SU-DHL-6 (cell line): ENCODE results near the gene DLG1.
A peak's percentile ranks its signal among the peaks of the same experiment; 100 is the strongest.

Source experiments
- H2AFZ ChIP-seq: fragments of 200-600 bp; sonication (generic); 2 replicates; pipeline ENCODE4 v1.6.1; 2014; ENCODE audit warnings: low read depth, mild to moderate bottlenecking, moderate library complexity, mixed read lengths, antibody characterized with exemption, low read length; ENCODE audit not compliant: severe bottlenecking
- H3F3A ChIP-seq: fragments of 200-600 bp; shearing (Covaris generic); 2 replicates; pipeline ENCODE4 v1.6.0; 2016; ENCODE audit warnings: antibody characterized with exemption, mild to moderate bottlenecking; ENCODE audit not compliant: insufficient read depth
- H3K27ac ChIP-seq: fragments of 200-600 bp; sonication (generic); 2 replicates; pipeline ENCODE4 v1.5.1; 2016; ENCODE audit warnings: low read depth, mild to moderate bottlenecking, low read length, moderate library complexity, mixed read lengths
- H3K27me3 ChIP-seq: fragments of 200-600 bp; sonication (generic), shearing (Covaris generic); 2 replicates; pipeline ENCODE4 v1.6.0; 2014; ENCODE audit warnings: mild to moderate bottlenecking, low read length
- H3K36me3 ChIP-seq: fragments of 200-600 bp; sonication (generic); 2 replicates; pipeline ENCODE4 v1.6.1; 2014; ENCODE audit warnings: mild to moderate bottlenecking, low read length, mixed read lengths
- H3K4me2 ChIP-seq: fragments of 300-600, 200-600 bp; shearing (Covaris generic), sonication (generic); 2 replicates; pipeline ENCODE4 v1.6.0; 2014; ENCODE audit warnings: low read length, low read depth, mild to moderate bottlenecking; ENCODE audit not compliant: poor library complexity, severe bottlenecking
- H3K4me3 ChIP-seq: fragments of 200-600 bp; sonication (generic); 2 replicates; pipeline ENCODE4 v1.5.1; 2014; ENCODE audit warnings: antibody characterized with exemption, low read length, mild to moderate bottlenecking, mixed read lengths; ENCODE audit not compliant: insufficient read depth, poor library complexity, severe bottlenecking
- H3K79me2 ChIP-seq: fragments of 200-600 bp; sonication (generic); 2 replicates; pipeline ENCODE4 v1.6.1; 2014; ENCODE audit warnings: mild to moderate bottlenecking, low read length, moderate library complexity; ENCODE audit not compliant: insufficient read depth
- H3K9ac ChIP-seq: fragments of 200-600 bp; sonication (generic); 2 replicates; pipeline ENCODE4 v1.7.0; 2014; ENCODE audit warnings: mild to moderate bottlenecking, low read length
- H3K9me2 ChIP-seq: fragments of 200-600 bp; sonication (generic); replicated peaks from 2 replicates; pipeline ENCODE4 v1.6.1; 2014; ENCODE audit warnings: low read length; ENCODE audit not compliant: insufficient read depth
- H3K9me3 ChIP-seq: fragments of 200-600 bp; sonication (generic); 2 replicates; pipeline ENCODE4 v1.6.1; 2014; ENCODE audit warnings: low read length, mixed read lengths; ENCODE audit not compliant: insufficient read depth
- H4K20me1 ChIP-seq: fragments of 200-600 bp; sonication (generic); 2 replicates; pipeline ENCODE4 v1.6.1; 2014; ENCODE audit warnings: low read depth, mild to moderate bottlenecking, antibody characterized with exemption, low read length, moderate library complexity, mixed read lengths
- EZH2phosphoT487 ChIP-seq: fragments of 200-600 bp; sonication (generic), shearing (Covaris generic); conservative IDR thresholded peaks from 2 replicates; pipeline ENCODE4 v1.6.1; 2018; ENCODE audit warnings: mild to moderate bottlenecking, antibody characterized with exemption, low read length, moderate library complexity, mixed read lengths
- TF ChIP-seq, protein P1 (sequence below): fragments of 200-600 bp; sonication (generic); IDR thresholded peaks from one replicate; pipeline ENCODE4 v1.5.1; 2017; ENCODE audit warnings: antibody characterized with exemption, mild to moderate bottlenecking, low read length, moderate library complexity; ENCODE audit not compliant: insufficient read depth, poor library complexity, severe bottlenecking

DLG1 gene

GRCh38 chr3:197298945-197299854 is 788 bp upstream of the DLG1 start:
- H3K27ac ChIP-seq: no peak overlapping the region
- no peaks in the 10 kb centered on the region for H3K9me2 ChIP-seq

DNA sequence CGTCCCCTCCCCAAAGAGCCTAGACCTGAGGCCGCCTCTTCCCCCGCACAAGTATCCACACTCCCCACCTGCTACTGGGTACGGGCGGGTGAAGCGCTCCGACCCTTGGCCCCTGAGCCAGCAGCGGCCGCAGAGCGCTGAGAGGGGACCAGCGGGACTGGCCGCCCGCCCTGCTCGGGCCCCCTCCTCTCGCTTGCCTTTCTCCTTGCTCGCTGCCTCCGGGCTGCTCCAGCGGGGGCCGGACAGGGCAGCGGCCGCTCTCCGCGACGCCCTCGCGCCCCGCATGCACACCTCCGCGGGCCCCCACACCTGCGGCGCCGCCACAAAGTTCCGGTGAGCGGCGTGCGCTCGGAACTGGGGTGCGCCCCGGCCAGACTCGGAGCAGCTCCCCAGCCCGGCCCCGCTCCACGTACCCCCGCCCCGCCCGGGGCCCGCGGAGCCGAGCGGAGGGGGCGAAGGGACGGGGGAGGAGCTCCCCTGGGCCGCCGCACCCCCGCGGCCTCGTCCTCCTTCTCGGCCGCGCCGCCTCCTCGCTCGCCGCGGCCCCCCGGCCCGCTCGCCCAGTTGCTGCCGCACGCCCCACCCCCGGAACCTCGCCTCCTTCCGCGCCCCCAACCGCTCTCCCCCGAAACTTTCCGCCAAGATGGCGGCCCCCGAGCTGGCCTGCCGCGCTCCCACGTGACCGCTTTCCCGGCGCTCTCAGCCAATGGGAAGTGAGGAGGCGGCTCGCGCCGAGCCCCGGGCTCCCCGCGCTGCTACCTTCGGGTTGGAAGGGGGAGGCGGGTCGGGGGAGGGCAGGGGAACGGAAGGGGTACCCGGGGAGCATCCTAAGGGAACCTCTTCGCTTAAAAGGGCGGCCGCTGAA is 704 bp downstream of the DLG1 start:
- peak overlapping the region; percentile 83 for H3K27ac ChIP-seq
- H3K27me3 ChIP-seq: no peaks in the 10 kb centered on the region
- TF ChIP-seq EZH2phosphoT487: no peak
- TF ChIP-seq, protein P1, sequence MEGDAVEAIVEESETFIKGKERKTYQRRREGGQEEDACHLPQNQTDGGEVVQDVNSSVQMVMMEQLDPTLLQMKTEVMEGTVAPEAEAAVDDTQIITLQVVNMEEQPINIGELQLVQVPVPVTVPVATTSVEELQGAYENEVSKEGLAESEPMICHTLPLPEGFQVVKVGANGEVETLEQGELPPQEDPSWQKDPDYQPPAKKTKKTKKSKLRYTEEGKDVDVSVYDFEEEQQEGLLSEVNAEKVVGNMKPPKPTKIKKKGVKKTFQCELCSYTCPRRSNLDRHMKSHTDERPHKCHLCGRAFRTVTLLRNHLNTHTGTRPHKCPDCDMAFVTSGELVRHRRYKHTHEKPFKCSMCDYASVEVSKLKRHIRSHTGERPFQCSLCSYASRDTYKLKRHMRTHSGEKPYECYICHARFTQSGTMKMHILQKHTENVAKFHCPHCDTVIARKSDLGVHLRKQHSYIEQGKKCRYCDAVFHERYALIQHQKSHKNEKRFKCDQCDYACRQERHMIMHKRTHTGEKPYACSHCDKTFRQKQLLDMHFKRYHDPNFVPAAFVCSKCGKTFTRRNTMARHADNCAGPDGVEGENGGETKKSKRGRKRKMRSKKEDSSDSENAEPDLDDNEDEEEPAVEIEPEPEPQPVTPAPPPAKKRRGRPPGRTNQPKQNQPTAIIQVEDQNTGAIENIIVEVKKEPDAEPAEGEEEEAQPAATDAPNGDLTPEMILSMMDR: no peak
- peak overlapping the region; percentile 98 for H3K4me3 ChIP-seq
- peak overlapping the region; percentile 99 for H2AFZ ChIP-seq
- peak overlapping the region; percentile 92 for H3K9ac ChIP-seq
- no peaks in the 10 kb centered on the region; the same call in 1 of the 2 replicates for H4K20me1 ChIP-seq
- no peaks in the 10 kb centered on the region for H3K9me2 ChIP-seq
- peak overlapping the region; percentile 95 for H3K4me2 ChIP-seq
- H3K36me3 ChIP-seq: peaks cover 19% of the 10 kb centered on the region; the same call in 1 of the 2 replicates
- H3K9me3 ChIP-seq: no peaks in the 10 kb centered on the region
- peaks cover 43% of the 10 kb centered on the region for H3K79me2 ChIP-seq
- H3F3A ChIP-seq: peaks cover 22% of the 10 kb centered on the region

More at GRCh38 chr3:197298945-197299854, 788 bp upstream of the DLG1 start:
- Histone ChIP-seq H2AFZ (peak overlapping the region; percentile 98), H3K9ac (peak overlapping the region; percentile 92), H4K20me1 (no peaks in the 10 kb centered on the region; the same call in 1 of the 2 replicates), H3K4me3 (peak overlapping the region; percentile 98), H3K79me2 (peaks cover 30% of the 10 kb centered on the region), H3K9me3 (no peaks in the 10 kb centered on the region), H3K4me2 (peak overlapping the region; percentile 95), H3F3A (peaks cover 22% of the 10 kb centered on the region), H3K27me3 (no peaks in the 10 kb centered on the region), H3K36me3 (peaks cover 7% of the 10 kb centered on the region; the same call in 1 of the 2 replicates)
- TF ChIP-seq EZH2phosphoT487: no peak
- TF ChIP-seq, protein P1: no peak

DNA sequence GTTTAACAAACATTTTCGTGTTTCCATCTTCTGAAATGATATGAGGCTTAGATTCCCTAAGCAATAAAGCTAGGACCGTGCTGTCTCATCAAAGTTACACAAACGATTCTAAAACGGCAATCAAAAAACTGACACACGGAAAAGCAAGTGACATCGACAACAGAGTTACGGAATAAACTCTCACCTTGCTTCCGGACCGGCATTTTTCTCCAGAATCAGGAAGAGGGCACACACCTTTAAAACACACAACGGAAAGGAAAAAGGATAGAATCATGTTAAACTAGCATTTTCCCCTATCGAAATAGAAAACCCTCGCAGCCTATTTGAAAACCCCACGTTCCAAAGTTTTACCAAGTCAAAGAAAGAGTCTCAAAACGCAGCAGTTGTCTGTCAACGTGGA is 1.4 kb downstream of the DLG1 start:
- H3K9ac ChIP-seq: peak overlapping the region; percentile 92
- H3F3A ChIP-seq: peaks cover 22% of the 10 kb centered on the region
- peak overlapping the region; percentile 95 for H3K4me2 ChIP-seq
- H4K20me1 ChIP-seq: no peaks in the 10 kb centered on the region; the same call in 1 of the 2 replicates
- H3K79me2 ChIP-seq: peaks cover 50% of the 10 kb centered on the region
- H3K4me3 ChIP-seq: peak overlapping the region; percentile 98
- H3K9me3 ChIP-seq: no peaks in the 10 kb centered on the region
- no peaks in the 10 kb centered on the region for H3K27me3 ChIP-seq
- peak overlapping the region; percentile 99 for H2AFZ ChIP-seq
- H3K27ac ChIP-seq: peak overlapping the region; percentile 83
- TF ChIP-seq EZH2phosphoT487: no peak
- TF ChIP-seq, protein P1: no peak
- H3K9me2 ChIP-seq: no peaks in the 10 kb centered on the region
- H3K36me3 ChIP-seq: peaks cover 23% of the 10 kb centered on the region; the same call in 1 of the 2 replicates
